GM19452 (cell line): ENCODE data around the gene SNN.

Experiments used
- ATAC-seq: cut with Tn5 transposase; IDR thresholded peaks from one replicate; pipeline ENCODE4 v1.9.1; 2021; ENCODE audit not compliant: unreplicated experiment

The SNN gene

DNA sequence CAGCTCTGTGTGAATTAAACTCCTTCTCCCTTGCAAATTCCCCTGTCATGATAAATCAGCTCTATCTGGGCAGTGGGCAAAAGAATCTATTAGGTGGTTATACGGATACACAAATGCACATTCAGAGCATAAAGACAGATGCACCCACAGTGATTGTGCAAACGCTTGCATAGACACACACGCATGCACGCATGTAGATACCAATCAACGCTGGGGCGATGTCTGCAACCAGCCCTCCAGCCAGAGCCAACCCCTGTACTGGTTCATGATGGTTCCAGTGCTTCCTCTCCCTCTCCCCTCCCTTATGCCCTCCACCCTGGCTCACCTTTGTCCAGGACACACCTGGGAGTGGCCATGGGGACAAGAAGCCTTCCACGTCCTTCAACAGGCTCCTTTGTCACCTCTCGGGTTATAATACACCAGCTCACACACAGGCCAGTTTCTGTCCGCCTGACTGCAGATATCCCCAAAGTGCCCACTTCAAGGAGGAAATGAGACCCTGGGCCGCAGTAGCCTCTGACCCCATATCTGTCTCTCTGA is 33.1 kb upstream of the SNN start:
- ATAC-seq: no peak

DNA sequence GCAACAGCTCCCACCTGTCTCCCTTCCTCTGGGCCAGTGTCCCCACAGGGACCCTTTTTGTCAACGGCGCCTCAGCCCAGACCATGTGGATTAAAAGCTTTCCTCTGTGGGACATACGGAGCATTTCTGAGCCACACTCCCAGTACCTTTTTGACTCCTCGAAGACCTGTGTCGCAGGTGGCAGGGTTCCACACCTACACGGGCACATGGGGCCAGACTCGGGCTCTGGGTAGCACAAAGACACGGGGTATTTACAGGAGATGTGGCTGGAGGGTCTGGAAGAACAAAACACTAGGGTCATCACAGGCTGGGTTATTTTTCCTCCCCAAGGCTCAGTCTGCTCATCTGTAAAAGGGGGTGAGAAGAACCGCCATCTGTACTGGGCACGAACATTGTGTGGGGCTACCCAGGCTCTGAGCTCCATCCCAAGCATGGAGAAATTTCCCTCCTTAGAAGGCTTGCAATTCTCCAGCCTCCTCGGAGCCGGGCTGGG is 32.5 kb upstream of the SNN start:
- ATAC-seq: no peak

DNA sequence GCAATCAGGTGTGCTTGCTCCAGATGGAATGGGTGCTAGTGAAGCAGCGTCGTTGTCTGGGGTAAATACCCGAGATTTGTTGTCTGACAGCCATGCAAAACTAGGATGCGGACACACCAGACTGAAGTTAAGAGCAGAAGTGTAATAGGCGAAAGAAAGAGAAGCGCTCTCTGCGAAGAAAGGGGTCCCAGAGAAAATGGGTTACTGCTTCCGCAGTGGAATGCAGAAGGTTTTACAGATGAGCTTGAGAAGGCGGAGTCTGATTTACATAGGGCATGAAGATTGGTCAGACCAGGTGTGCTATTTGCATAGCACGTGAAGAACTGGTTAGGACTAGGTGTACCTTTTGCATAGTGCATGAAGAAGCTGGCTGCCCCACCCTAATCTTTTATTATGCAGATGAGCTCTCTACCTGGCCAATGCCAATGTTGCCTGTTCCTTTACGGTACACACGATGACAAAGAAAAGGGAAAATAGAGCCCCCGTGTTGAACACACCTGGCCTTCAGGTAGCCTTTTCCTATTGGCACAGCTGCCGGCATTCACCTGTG is 32.0 kb upstream of the SNN start:
- ATAC-seq: no peak

- ATAC-seq: no peak
Measured at GRCh38 chr16:11637320-11637719, 30.9 kb upstream of the SNN start.

GRCh38 chr16:11638140-11638539 is 30.1 kb upstream of the SNN start:
- no peak for ATAC-seq

GRCh38 chr16:11639008-11639562 is 29.2 kb upstream of the SNN start:
- no peak for ATAC-seq

DNA sequence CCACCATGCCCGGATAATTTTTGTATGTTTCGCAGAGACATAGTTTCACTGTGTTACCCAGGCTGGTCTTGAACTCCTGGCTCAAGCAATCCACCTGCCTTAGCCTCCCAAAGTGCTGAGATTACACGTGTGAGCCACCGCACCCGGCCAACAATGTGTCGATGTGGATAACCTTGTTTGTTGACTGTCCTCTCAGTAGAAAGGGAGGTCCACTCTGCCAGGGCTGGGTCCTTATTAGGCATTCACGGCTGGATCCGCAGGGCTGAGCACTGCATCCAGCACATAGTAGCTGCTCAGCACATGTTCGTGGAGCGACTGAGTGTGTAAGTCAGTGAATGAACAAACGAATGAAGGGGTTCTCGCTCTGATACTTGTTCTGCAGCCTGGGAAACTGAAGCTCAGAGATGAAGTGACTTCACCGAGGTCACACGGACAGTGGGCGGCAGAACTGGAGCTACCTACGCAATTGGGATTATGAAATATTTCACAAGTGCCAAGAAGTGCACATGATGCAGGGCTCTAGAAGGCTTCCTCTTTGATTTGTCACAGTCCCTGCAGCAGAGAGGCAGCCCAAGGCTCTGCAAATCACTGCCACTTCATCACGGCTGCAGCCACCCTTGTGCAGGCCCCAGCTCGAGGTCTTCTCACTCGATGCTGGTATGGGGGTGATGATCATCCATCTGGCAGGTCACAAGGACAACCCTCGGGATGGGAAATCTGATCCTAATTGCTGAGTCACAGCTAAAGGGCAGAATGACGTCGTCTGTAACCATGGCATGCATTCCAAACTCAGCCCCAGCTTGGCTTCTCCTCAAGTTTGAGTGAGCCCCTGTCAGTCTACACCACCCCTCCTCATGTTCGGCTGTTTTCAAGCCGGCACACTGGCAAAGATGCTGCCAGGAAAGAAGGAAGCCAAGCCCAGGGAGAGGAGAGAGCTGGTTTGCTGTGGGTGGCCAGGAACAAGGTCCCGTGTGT is 28.0 kb upstream of the SNN start:
- no peak for ATAC-seq

GRCh38 chr16:11640987-11641817 is 27.1 kb upstream of the SNN start:
- ATAC-seq: no peak

DNA sequence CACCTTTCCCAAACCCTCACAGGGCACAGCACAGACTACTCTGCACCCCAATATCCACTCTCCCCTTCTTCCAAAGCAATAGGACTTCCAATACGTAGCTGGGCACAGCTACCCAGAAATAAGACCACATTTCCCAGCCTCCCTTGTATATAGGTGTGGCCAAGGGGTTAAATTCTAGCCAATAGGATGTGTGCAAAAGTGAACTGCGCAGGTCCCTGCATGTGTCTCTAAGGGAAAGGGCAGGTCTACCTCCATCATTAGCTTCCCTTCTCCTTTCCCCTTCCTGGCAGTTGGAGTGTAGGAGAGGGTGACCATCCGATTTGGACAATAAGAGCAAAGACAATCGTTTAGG is 25.5 kb upstream of the SNN start:
- ATAC-seq: no peak

DNA sequence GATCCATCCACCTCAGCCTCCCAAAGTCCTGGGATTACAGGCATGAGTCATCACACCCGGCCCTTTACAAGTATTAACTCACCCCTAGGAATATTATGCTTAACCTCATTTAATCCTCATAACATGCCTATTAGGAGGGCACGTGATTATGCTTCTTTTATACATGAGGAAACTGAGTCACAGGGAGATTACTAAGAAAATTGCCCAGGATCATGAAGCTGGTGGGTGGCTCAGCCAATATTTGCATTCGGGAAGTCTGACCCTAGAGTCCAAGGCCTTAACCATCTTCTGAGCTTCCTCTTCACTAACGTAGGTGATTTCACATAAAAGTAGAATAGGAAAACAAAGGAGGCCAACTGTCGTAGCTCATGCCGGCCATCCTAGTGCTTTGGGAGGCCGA is 19.0 kb upstream of the SNN start:
- no peak for ATAC-seq

DNA sequence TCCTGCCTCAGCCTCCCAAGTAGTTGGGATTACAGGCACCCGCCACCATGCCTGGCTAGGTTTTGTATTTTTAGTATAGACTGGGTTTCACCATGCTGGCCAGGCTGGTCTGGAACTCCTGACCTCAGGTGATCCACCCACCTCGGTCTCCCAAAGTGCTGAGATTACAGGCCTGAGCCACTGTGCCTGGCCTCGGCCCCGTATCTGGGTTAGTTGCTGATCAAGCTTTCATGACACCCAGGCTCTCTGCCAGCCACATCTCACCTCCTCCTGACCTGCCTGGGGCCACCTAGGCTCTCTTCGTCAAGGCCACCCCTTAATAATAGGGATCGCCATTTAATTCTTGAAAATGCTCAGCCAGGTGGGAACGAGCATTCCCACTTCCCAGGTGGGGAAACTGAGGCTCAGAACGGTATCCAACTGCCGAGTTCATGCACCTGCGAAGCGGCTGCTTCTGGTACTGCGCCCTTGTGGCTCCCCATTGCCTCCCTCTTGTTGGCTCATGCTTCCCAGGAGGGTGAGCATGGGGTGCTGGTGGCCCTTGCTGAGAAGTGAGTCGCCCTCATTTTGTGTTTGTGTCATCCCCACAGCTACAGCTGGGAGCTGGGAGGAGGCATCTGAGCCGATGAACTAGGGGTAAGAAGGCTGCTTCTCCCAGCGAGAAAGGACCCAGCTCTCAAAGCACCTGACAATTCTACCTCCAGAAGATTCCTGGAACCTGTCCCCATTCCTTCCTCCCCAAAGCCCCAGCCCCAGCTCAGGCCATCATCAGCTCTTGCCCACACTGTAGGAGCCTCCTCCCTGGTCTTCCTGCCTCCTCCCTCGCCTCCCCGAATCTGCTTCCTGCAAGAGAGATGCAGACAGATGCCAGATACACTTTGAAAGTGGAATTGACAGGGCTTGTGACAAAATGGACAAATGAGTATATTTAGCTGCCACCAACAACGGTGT is 17.3 kb upstream of the SNN start:
- no peak for ATAC-seq

DNA sequence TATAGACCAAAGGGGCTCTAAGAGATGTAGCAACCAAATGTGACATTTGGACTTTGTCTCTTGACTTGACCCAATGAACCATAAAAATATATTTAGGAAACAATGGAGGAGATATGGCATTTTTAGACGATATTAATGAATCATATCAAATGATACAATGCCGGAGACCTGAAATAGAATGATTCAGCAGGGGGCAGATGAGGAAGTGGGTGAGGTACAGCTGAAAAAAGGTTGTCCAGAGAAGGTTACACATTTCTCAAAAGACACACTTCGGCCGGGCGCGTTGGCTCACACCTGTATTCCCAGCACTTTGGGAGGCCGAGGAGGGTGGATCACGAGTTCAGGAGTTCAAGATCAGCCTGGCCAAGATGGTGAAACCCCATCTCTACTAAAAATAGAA is 16.5 kb upstream of the SNN start:
- ATAC-seq: no peak

- ATAC-seq: no peak
Measured at GRCh38 chr16:11655655-11656054, 12.6 kb upstream of the SNN start.

DNA sequence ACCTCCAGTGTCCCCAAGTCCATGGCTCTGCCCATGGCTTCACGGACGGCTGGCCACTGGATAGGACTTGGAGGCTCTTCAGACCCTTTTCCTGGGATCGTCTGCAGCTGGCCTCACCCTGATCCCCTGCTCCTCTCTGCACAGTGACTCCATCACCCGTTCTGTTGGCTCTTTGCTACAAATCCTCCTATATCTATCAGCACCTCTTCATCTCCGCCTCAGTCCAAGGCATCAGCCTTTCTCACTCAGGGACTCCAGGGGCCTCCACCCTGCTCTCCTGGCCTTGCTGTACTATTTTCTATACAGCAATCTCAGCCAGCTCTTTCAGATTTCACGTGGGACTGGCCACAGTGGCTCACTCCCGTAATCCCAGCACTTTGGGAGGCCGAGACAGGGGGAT is 10.7 kb upstream of the SNN start:
- ATAC-seq: no peak

- no peak for ATAC-seq
Measured at GRCh38 chr16:11658896-11659708, 9.2 kb upstream of the SNN start.

- no peak for ATAC-seq
Measured at GRCh38 chr16:11660565-11660964, 7.7 kb upstream of the SNN start.

DNA sequence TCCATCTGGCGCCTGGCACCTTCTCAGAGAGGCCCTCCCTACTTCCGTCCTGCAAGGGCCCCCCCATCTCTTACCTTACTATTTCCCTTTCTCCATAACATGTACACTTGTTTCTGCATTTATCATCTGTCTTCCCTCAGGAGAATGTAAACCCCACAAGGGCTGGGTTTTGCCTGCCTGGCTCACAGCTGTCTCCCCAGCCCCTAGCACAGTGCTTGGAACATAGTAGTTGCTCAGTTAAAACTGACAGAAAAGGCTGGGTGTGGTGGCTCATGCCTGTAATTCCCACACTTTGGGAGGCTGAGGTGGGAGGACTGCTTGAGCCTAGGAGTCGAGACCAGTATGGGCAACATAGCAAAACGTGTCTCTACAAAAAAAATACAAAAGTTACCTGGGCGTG is 5.7 kb upstream of the SNN start:
- no peak for ATAC-seq

DNA sequence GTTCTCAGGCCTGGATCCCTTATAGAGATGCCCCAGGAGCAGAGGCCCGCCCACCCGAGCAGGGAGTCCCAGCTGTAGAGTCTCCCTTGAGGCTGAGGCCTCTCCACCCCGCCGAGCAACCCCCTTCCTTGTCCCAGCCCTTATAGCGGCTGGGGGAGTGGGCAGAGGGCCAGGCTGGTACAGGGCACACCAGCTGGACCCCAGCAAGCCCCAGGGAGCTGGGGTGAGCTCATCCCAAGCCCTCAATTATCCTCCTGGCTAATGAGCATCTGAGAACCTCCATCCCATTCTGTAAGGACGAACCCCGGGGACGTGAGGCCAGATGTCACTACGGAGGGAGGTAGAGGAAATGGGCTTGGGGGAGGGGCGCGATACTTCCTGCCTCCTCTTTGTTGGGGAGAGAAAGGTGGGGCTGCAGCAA is 3.2 kb upstream of the SNN start:
- ATAC-seq: no peak
